T-helper 1 cell (primary cell): ENCODE data around the gene SCIMP.
"Not testable (repeated sequence)": the region's sequence is repeated elsewhere in the genome, so short reads cannot be mapped to it uniquely, and the experiment has no call there.

Experiments
- DNase-seq, 5 donors: peaks; one replicate each; pipeline ENCODE4 v3.0.0-alpha.2; 2012 to 2020

The SCIMP gene

DNA sequence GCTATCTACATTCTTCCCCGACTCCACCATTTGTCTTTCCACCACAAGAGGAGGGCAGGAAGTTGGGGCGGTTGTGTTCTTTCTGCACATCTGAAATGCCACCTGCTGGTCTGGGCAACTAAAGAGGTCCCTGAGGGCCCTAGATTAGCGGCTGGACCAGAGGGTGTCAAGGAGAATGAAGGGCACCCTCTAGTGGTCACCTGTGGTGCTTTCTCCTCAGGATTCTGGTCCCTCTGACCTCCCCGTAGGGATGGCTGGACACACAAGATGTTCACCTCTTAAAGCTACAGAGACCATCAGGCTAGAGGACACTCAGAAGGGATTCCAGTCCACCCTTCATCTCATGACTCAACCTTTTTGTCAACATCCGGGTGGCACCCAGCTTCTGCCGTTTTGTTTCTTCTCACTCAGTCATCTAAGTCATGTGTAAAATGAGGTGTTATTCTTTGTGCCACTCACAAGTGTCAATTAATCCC lies 2.9 kb upstream of the SCIMP start:
- DNase-seq: peak in 1 of 5 donors; percentile 60

DNA sequence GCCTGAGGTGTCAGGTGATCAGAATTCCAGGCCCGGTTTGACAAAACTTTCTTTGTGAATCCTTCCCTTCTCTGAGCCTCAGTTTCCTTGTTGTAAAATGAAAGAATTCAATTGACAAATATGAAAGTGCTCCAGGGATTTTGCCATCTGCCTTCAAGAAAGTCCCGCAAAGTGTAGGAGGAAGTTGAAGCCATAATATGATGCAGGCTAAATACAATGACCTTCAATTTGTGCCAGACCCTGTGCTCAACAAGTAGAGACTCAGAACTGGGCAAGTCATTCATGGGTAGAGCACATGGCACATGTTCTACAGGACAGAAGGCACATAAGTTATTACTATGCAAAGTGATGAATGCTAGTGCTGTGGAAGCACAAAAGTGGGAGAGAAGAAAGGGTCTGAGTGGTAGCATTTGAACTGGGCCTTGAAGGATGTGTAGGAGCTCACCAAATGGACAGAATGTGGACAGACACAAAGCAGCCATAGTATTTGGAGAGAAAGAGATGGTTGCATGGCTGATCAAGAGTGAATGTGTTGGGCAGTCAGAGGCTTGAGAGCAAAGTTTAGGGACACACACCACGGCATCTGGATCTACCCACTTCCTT lies 2.4 kb upstream of the SCIMP start:
- no peak for DNase-seq

DNA sequence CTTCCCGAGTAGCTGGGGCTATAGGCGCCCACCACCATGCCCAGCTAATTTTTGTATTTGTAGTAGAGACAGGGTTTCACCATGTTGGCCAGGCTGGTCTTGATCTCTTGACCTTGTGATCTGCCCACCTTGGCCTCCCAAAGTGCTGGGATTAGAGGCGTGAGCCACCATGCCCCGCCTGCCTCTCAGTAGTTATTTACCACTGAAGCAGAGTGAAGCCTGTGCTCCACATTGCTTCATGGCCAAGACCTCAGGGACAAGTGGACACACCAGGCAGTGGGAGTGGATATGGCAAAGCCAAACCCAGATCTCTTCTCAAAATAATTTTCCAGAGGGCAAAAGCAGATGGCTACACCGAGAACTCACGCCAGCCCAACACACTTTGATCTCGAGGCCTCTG lies 1.2 kb downstream of the SCIMP start:
- DNase-seq: not testable (repeated sequence)

GRCh38 chr17:5226940-5227878 lies 7.5 kb downstream of the SCIMP start:
- DNase-seq: no peak

- no peak for DNase-seq
Measured at GRCh38 chr17:5225668-5226457, 8.8 kb downstream of the SCIMP start.

DNA sequence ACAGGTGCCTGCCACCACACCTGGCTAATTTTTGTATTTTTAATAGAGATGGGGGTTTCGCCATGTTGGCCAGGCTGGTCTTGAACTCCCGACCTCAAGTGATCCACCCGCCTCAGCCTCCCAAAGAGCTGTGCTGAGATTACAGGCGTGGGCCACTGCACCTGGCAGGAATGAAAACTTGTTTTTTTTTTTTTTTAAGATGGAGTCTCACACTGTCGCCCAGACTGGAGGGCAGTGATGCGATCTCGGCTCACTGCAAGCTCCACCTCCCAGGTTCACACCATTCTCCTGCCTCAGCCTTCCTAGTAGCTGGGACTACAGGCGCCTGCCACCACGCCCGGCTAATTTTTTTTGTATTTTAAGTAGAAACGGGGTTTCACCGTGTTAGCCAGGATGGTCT lies 12.7 kb downstream of the SCIMP start:
- DNase-seq: not testable (repeated sequence)

DNA sequence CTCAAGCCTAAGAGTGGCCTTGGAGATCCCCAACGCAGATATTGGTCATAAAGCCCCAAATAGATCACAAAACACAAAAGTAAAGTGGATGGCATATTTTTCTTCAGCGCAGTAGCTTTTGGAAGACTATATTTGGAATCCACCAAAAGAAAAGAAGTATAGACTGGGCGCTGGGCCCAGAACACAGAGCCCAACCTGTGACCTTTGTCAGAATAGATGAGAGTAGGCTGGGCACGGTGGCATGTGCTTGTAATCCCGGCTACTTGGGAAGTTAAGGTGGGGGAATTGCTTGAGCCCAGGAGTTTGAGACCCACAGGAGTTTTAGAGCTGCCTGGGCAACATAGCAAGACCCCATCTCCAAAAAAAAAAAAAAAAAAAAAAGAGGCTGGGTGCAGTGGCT lies 14.6 kb downstream of the SCIMP start:
- DNase-seq: no peak

- no peak for DNase-seq
Measured at GRCh38 chr17:5219536-5219935, 15.1 kb downstream of the SCIMP start.

DNA sequence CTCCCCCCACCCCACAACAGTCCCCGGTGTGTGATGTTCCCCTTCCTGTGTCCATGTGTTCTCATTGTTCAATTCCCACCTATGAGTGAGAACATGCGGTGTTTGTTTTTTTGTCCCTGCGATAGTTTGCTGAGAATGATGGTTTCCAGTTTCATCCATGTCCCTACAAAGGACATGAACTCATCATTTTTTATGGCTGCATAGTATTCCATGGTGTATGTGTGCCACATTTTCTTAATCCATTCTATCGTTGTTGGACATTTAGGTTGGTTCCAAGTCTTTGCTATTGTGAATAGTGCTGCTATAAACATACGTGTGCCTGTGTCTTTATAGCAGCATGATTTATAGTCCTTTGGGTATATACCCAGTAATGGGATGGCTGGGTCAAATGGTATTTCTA lies 17.1 kb downstream of the SCIMP start:
- not testable (repeated sequence) for DNase-seq

GRCh38 chr17:5211458-5211857 lies 23.2 kb downstream of the SCIMP start:
- no peak for DNase-seq

- no peak for DNase-seq
Measured at GRCh38 chr17:5210614-5211252, 23.9 kb downstream of the SCIMP start.

DNA sequence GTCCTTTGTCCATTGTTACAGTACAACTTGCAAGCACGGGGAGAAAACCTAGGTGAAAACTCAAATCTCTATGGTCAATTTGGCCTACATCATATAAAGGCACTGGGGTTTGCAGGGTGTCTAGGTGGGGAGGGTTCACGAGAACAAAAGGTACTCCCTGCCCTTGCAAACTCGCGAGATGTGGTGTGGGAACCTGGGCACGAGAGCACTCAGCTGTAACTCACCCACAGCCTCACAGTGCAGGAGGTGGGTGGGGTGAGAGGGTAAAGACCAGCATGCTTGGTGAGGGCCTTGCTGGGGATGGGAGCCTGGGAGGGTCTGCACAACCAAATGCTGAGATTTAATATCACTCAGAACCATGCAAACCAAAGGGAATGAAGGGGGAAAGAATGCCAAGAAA lies 24.6 kb downstream of the SCIMP start:
- DNase-seq: no peak

DNA sequence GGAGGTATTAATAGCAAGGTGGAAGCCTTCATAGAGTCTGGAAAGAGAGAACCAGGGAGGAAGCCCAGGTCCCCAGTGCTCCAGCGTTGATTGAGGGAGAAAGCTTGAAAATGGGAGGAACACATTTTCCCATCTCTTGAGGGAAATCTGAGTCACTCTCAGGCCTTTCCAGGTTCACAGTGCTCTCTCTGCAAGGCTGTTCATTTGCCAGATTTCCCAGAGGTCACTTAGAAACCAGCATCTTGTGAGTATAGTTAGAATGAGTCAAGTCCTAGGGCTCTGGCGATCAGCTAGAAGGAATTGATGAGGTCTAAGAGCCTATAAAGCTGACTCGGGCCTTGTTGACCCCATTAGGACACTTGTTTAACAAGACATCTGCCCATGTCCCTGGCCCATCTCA lies 25.3 kb downstream of the SCIMP start:
- DNase-seq: no peak

DNA sequence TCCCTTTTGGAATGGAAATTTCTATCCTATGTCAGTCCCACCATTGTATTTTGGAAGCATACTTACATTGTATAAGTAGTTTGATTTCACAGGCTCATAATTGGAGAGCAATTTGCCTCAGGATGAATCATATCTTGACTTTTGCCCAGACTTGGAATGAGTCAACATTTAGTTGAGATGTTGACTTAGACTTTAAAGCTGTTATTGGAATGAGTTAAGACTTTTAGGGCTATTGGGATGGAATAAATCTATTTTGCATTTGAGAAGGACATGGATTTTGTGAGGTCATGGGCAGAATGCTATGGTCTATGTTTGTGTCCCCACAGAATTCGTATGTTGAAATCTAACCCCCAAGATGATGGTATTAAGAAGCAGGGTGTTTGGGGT lies 30.8 kb downstream of the SCIMP start:
- no peak for DNase-seq

DNA sequence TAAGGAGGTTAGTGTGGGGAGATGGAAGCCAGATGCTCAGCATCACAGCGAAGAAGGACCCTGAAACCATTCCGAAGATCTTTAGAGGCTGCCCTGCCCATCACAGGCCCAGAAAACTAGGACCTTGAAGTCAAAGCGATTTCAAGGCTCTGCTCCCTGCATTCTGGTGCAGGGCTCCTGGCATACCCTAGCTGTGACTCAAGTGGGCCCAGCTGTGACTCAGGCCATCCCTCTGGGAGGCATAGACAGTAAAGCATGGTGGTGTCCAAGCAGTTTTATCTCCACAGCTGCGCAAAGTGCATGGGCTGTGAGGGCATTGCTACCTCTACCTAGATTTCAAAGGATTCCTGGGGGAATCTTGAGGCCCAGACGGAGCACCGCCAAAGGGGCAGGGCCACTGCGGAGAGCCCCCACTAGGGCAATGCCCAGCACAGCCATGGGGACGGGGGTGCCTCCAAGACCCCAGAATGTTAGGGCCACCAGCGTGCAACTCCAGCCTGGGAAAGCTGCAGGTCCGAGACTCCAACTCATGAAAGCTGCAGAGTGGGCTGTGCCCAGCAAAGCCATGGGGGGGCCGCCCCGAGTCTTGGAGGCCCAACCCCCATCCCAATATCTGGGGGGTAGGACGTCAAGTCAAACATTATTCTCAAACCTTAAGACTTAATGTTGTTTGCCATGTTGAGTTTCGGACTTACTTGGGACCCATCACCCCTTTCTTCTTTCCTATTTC lies 31.3 kb downstream of the SCIMP start:
- no peak for DNase-seq

DNA sequence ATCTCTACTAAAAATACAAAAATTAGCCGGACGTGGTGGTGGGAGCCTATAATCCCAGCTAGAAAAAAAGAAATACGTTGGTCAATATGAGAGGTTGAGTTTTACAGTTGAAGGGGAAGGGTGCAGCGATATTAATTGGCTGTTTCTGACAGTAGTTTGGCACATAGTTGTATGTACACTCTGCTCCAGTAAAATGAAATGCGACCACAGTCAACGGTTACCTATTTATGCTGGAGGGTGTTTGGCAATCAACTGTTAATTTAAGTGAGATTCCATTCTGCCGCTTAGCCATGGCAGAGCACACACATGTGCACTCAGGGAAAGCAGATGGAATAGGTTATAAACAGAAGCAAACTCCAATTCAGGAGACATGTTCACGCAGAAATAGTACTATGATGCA lies 33.6 kb downstream of the SCIMP start:
- no peak for DNase-seq

GRCh38 chr17:5200360-5200759 lies 34.3 kb downstream of the SCIMP start:
- DNase-seq: no peak

DNA sequence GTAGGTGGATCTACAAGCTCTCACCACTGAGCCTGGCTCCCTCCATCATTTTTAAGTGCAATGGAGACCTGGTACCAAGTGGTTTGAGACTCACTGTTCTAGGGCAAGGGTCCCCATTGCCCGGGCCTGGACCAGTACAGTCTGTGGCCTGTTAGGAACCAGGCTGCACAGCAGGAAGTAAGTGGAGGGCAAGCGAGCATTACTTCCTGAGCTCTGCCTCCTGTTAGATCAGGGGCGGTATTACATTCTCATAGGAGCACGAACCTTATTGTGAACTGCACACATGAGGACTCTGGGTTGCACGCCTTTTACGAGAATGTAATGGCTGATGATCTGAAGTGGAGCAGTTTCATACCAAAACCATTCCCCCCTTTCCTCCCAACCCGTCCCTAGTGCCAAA lies 36.2 kb downstream of the SCIMP start:
- DNase-seq: no peak

- DNase-seq: no peak
Measured at GRCh38 chr17:5194346-5194745, 40.3 kb downstream of the SCIMP start.

- peak; percentile 92 to 97 (median 95) for DNase-seq
Measured at GRCh38 chr17:5191541-5192417, 42.9 kb downstream of the SCIMP start, which contains the start of gene ZNF594. ZNF594 (minus strand) TSS chr17:5191868; CDS start chr17:5184256, 7,612 bp downstream.

DNA sequence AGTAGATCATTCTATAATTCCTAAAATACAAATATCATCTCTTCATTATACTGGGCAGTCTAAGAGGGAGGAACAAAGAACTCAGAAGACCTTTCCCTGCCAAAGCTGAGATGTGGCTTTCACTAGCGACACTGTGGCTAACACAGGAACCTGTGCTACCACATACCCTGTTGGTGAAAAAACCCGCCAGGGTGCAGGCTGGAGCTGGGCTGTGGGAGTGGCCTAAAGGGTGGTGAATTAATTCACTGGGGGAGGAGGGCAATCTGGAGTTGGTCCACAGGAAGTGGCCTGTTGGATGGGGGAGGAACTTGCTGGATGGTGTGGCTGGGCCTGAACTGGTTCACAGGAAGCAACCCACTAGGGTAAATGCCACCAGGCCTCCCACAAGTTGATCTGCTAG lies 50.4 kb downstream of the SCIMP start:
- DNase-seq: no peak
